K562 (cell line): ENCODE results near the gene CEP120. TPM values are rescaled to one million over a fixed set of nuclear protein-coding genes. Genes with fewer than 3 reads are reported as not detected.
A peak's percentile ranks its signal among the peaks of the same experiment; 100 is the strongest.

Experiments used
- ARNT ChIP-seq, 2 experiments: fragments of 450-650 bp; IDR thresholded peaks; 2 replicates each; pipeline ENCODE4 v1.6.1; 2016; ENCODE audit warnings: mild to moderate bottlenecking in 1 of 2
- CCNT2 ChIP-seq: IDR thresholded peaks from 2 replicates; pipeline ENCODE4 v1.6.1; 2011; ENCODE audit warnings: borderline replicate concordance, low read depth, mild to moderate bottlenecking, moderate library complexity, mixed read lengths, low read length; ENCODE audit not compliant: insufficient read length; ENCODE audit errors: extremely low read depth
- EWSR1 ChIP-seq: fragments of 450-650 bp; IDR thresholded peaks from 2 replicates; pipeline ENCODE4 v1.6.1; 2018; ENCODE audit warnings: borderline replicate concordance, mild to moderate bottlenecking, low read depth, moderate library complexity; ENCODE audit not compliant: partially characterized antibody
- GTF2E2 ChIP-seq: fragments of 200-800 bp; sonication (Bioruptor generic); IDR thresholded peaks from 2 replicates; pipeline ENCODE4 v1.6.1; 2016; ENCODE audit warnings: missing genetic modification characterization, missing compliant biosample characterization
- HSF4 ChIP-seq: fragments of 250-450 bp; sonication (Bioruptor Pico); IDR thresholded peaks from 2 replicates; pipeline ENCODE4 v2.1.2; 2022; ENCODE audit warnings: mild to moderate bottlenecking, moderate library complexity, borderline replicate concordance
- LCOR ChIP-seq: sonication (generic); formaldehyde crosslinking; IDR thresholded peaks from 2 replicates; pipeline ENCODE4 v1.8.0; 2022; ENCODE audit warnings: mild to moderate bottlenecking, missing genetic modification reagents
- PTBP1 ChIP-seq: fragments of 200-400 bp; formaldehyde crosslinking; IDR thresholded peaks from 2 replicates; pipeline ENCODE4 v1.6.1; 2017; ENCODE audit warnings: low read depth, low read length
- SOX6 ChIP-seq: fragments of 450-650 bp; IDR thresholded peaks from 2 replicates; pipeline ENCODE4 v1.6.1; 2014; ENCODE audit warnings: mild to moderate bottlenecking
- TGIF2 ChIP-seq: sonication (generic); formaldehyde crosslinking; IDR thresholded peaks from 2 replicates; pipeline ENCODE4 v1.8.1; 2022; ENCODE audit warnings: mild to moderate bottlenecking, missing genetic modification reagents, moderate library complexity
- ZBTB8A ChIP-seq: fragments of 450-650 bp; IDR thresholded peaks from 2 replicates; pipeline ENCODE4 v1.6.1; 2018; ENCODE audit warnings: mild to moderate bottlenecking, moderate library complexity; ENCODE audit not compliant: partially characterized antibody
- ZNF77 ChIP-seq: fragments of 250-450 bp; sonication (Bioruptor Pico); IDR thresholded peaks from 2 replicates; pipeline ENCODE4 v1.5.0; 2020
- polyA plus RNA-seq, 8 experiments: library from polyadenylated mRNA; depleted of rRNA in 4 of 8; stranded (reverse) in 5 of 8; unstranded in 3 of 8; fragments of >200 nt; fragmentation: Nextera tagmentation in 2 of 8; fragmentation: Illumina TruSeq in 1 of 8; extraction: Ambion mirVana in 2 of 8; extraction: Trizol in 1 of 8; gene quantifications; 2 replicates each; pipeline versions ENCODE4 v1.2.1 to v1.2.3, GENCODE V29; 2011 to 2014; ENCODE audit warnings: inconsistent platforms in 1 of 8, missing spikeins in 1 of 8
- total RNA-seq, 7 experiments: library from RNA; depleted of rRNA in 6 of 7; stranded (reverse); fragments of >200 nt in 6 of 7; fragmentation: Illumina TruSeq in 2 of 7; extraction: Trizol in 2 of 7; gene quantifications; 2 replicates each; pipeline versions ENCODE4 v1.2.1 to v1.2.3, GENCODE V29; 2011 to 2021; ENCODE audit warnings: low replicate concordance in 1 of 7
- TF ChIP-seq, protein P1 (sequence below): fragments of 450-650 bp; IDR thresholded peaks from 2 replicates; pipeline ENCODE4 v1.6.1; 2016; ENCODE audit warnings: mild to moderate bottlenecking
- TF ChIP-seq, protein P2 (sequence below): sonication (generic); formaldehyde crosslinking; IDR thresholded peaks from 2 replicates; pipeline ENCODE4 v1.8.0; 2022; ENCODE audit warnings: mild to moderate bottlenecking, missing genetic modification reagents
- TF ChIP-seq, protein P3 (sequence below): sonication (generic); formaldehyde crosslinking; IDR thresholded peaks from 2 replicates; pipeline ENCODE4 v1.9.0; 2022; ENCODE audit warnings: mild to moderate bottlenecking, missing genetic modification reagents
- TF ChIP-seq, protein P4 (sequence below): conservative IDR thresholded peaks from 2 replicates; pipeline ENCODE4 v1.6.1; 2011; ENCODE audit warnings: low read depth, mild to moderate bottlenecking, low read length; ENCODE audit not compliant: control insufficient read depth
- TF ChIP-seq, protein P5 (sequence below): sonication (generic); formaldehyde crosslinking; IDR thresholded peaks from 2 replicates; pipeline ENCODE4 v1.8.0; 2022; ENCODE audit warnings: missing genetic modification reagents, mild to moderate bottlenecking, borderline replicate concordance
- TF ChIP-seq, protein P6 (sequence below): sonication (generic); formaldehyde crosslinking; IDR thresholded peaks from 2 replicates; pipeline ENCODE4 v1.8.0; 2022; ENCODE audit warnings: mild to moderate bottlenecking, missing genetic modification reagents

CEP120 gene
- total and polyA plus RNA-seq, 9 of the 15 experiments (the other 6 are each of a cell fraction or from before 2014, with no cell fraction given) = 3.3 to 24.9 (median 14.4) TPM

DNA sequence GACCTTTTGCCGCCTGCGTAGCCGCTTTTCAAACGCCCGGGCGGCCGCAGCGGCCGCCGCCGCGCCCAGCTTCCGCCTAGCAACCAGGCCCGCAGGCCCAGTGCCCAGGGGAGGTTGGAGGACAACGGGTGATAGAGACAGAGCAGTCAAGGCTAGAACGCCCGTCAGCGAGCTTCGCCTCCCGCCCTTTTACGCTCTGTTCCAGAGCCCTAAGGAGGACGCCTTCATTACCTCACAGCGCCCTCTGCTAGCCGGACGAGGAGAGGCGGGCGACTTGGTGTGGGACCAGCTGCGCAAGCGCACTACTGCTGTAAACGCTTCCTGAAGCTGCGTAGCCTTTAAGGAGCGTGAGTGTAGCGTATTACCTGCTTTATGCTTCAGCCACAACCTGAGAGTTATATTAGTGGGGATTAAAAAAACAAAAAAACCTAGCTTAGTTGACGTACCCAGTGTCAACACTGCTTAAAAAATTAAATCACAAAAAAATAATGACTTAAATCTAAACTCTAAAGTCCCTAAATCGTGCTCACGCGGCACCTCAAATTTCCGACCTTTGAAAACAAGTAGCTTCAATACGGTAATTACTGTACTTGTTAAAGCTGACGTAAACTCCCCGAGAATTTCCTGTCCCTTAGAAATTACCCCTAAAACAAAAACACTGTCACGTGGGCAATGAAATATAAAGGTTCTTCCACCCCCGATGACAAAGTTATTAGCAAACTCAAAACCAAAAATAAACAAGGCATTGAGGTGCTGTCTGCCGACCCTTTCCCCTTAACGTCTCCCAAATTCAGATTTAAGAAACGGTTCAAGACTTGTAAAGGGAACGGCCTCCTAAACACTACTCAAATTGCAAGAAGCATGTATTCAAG is at the start of gene CEP120 (continued):
- TF ChIP-seq, protein P1, sequence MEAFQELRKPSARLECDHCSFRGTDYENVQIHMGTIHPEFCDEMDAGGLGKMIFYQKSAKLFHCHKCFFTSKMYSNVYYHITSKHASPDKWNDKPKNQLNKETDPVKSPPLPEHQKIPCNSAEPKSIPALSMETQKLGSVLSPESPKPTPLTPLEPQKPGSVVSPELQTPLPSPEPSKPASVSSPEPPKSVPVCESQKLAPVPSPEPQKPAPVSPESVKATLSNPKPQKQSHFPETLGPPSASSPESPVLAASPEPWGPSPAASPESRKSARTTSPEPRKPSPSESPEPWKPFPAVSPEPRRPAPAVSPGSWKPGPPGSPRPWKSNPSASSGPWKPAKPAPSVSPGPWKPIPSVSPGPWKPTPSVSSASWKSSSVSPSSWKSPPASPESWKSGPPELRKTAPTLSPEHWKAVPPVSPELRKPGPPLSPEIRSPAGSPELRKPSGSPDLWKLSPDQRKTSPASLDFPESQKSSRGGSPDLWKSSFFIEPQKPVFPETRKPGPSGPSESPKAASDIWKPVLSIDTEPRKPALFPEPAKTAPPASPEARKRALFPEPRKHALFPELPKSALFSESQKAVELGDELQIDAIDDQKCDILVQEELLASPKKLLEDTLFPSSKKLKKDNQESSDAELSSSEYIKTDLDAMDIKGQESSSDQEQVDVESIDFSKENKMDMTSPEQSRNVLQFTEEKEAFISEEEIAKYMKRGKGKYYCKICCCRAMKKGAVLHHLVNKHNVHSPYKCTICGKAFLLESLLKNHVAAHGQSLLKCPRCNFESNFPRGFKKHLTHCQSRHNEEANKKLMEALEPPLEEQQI = peak; percentile 92
- TF ChIP-seq, protein P2, sequence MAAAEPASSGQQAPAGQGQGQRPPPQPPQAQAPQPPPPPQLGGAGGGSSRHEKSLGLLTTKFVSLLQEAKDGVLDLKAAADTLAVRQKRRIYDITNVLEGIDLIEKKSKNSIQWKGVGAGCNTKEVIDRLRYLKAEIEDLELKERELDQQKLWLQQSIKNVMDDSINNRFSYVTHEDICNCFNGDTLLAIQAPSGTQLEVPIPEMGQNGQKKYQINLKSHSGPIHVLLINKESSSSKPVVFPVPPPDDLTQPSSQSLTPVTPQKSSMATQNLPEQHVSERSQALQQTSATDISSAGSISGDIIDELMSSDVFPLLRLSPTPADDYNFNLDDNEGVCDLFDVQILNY (CRISPR knock-in tag) = no peak
- TF ChIP-seq, protein P3, sequence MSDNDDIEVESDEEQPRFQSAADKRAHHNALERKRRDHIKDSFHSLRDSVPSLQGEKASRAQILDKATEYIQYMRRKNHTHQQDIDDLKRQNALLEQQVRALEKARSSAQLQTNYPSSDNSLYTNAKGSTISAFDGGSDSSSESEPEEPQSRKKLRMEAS (CRISPR knock-in tag) = peak; percentile 68
- TF ChIP-seq, protein P4, sequence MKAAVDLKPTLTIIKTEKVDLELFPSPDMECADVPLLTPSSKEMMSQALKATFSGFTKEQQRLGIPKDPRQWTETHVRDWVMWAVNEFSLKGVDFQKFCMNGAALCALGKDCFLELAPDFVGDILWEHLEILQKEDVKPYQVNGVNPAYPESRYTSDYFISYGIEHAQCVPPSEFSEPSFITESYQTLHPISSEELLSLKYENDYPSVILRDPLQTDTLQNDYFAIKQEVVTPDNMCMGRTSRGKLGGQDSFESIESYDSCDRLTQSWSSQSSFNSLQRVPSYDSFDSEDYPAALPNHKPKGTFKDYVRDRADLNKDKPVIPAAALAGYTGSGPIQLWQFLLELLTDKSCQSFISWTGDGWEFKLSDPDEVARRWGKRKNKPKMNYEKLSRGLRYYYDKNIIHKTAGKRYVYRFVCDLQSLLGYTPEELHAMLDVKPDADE = peak; percentile 68; the same call in 1 of the 2 replicates
- TF ChIP-seq PTBP1 (no peak), EWSR1 (no peak), CCNT2 (peak; percentile 82), HSF4 (no peak), TGIF2 (no peak), ZBTB8A (no peak), GTF2E2 (tag) (peak; percentile 84), SOX6 (peak; percentile 79; the same call in 1 of the 2 replicates), ARNT (IDR thresholded peaks at IDR 0.05) (no peak), LCOR (peak; percentile 38; the same call in 1 of the 2 replicates), ZNF77 (CRISPR knock-in tag) (no peak)
- TF ChIP-seq, protein P5, sequence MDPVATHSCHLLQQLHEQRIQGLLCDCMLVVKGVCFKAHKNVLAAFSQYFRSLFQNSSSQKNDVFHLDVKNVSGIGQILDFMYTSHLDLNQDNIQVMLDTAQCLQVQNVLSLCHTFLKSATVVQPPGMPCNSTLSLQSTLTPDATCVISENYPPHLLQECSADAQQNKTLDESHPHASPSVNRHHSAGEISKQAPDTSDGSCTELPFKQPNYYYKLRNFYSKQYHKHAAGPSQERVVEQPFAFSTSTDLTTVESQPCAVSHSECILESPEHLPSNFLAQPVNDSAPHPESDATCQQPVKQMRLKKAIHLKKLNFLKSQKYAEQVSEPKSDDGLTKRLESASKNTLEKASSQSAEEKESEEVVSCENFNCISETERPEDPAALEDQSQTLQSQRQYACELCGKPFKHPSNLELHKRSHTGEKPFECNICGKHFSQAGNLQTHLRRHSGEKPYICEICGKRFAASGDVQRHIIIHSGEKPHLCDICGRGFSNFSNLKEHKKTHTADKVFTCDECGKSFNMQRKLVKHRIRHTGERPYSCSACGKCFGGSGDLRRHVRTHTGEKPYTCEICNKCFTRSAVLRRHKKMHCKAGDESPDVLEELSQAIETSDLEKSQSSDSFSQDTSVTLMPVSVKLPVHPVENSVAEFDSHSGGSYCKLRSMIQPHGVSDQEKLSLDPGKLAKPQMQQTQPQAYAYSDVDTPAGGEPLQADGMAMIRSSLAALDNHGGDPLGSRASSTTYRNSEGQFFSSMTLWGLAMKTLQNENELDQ (CRISPR knock-in tag) = no peak
- TF ChIP-seq, protein P6, sequence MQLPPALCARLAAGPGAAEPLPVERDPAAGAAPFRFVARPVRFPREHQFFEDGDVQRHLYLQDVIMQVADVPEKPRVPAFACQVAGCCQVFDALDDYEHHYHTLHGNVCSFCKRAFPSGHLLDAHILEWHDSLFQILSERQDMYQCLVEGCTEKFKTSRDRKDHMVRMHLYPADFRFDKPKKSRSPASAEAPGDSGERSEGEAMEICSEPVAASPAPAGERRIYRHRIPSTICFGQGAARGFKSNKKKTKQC = peak; percentile 82
